Endothelial cell of umbilical vein (primary cell): ENCODE data around the gene HIVEP3. TPM values are rescaled to one million over a fixed set of nuclear protein-coding genes. Genes with fewer than 3 reads are reported as not detected.

Source experiments
- BruUV-seq: library from RNA; stranded (reverse); fragments of 400-500 nt; replicated peaks from 2 replicates; lab custom pipeline; 2021; lab: Mats Ljungman, UMichigan
- CTCF ChIA-PET: fragments of 300-600, 350-600 bp; sonication (Branson Sonifier 250); formaldehyde crosslinking; loops from one replicate; lab custom pipeline; 2021; ENCODE audit warnings: antibody characterized with exemption, inconsistent platforms; lab: Charles Lee
- POLR2A ChIA-PET: fragments of 300-600, 350-600 bp; sonication (Branson Sonifier 250); formaldehyde crosslinking; loops from one replicate; lab custom pipeline; 2021; ENCODE audit warnings: antibody characterized with exemption, inconsistent platforms; lab: Charles Lee
- DNase-seq: peaks from one replicate; pipeline ENCODE4 v3.0.0-alpha.2; 2011; ENCODE audit warnings: low read depth, low spot score
- FAIRE-seq: peaks from 2 replicates; lab custom pipeline; 2011; peaks lifted over from hg19 to GRCh38; lab: Jason Lieb, UNC
- H2AFZ ChIP-seq: 2 replicates; pipeline ENCODE4 v1.6.0; 2012; ENCODE audit warnings: low read depth, low read length, control low read depth, inconsistent platforms
- H3K27ac ChIP-seq: 2 replicates; pipeline ENCODE4 v1.5.1; 2011; ENCODE audit warnings: low read depth, mild to moderate bottlenecking, control low read depth, low read length, moderate library complexity; ENCODE audit not compliant: insufficient read depth
- H3K27me3 ChIP-seq, 2 experiments: 2 replicates each; pipeline versions ENCODE4 v1.6.0 to v1.6.1; 2011; ENCODE audit warnings: low read length in 2 of 2, mixed read lengths in 1 of 2; ENCODE audit not compliant: control insufficient read depth in 2 of 2, insufficient read depth in 2 of 2
- H3K36me3 ChIP-seq, 2 experiments: 2 replicates in 1 of 2; 3 replicates in 1 of 2; pipeline ENCODE4 v1.5.1; 2011; ENCODE audit warnings: low read length in 2 of 2, mild to moderate bottlenecking in 1 of 2, moderate library complexity in 1 of 2; ENCODE audit not compliant: control insufficient read depth in 2 of 2, insufficient read depth in 2 of 2; ENCODE audit errors: extremely low read depth in 1 of 2
- H3K4me1 ChIP-seq: 3 replicates; pipeline ENCODE4 v1.5.1; 2011; ENCODE audit warnings: mild to moderate bottlenecking, low read length; ENCODE audit not compliant: control insufficient read depth, insufficient read depth; ENCODE audit errors: extremely low read depth
- H3K4me2 ChIP-seq: 2 replicates; pipeline ENCODE4 v1.6.1; 2011; ENCODE audit warnings: low read length, control low read depth, mixed read lengths; ENCODE audit not compliant: insufficient read depth
- H3K4me3 ChIP-seq, 3 experiments: fragments of 200-600 bp in 1 of 3; sonication (generic), shearing (Covaris generic) in 1 of 3; replicated peaks in 1 of 3; 2 replicates each; pipeline ENCODE4 v1.5.1; 2011 to 2016; ENCODE audit warnings: control low read depth in 3 of 3, low read length in 3 of 3, mild to moderate bottlenecking in 2 of 3, inconsistent platforms in 1 of 3, low read depth in 1 of 3, moderate library complexity in 1 of 3; ENCODE audit not compliant: insufficient read depth in 1 of 3
- H3K79me2 ChIP-seq: 2 replicates; pipeline ENCODE4 v1.6.0; 2012; ENCODE audit warnings: low read length, inconsistent platforms; ENCODE audit not compliant: control insufficient read depth, insufficient read depth
- H3K9ac ChIP-seq: replicated peaks from 2 replicates; pipeline ENCODE3; 2011; ENCODE audit warnings: low read length, control low read depth; ENCODE audit not compliant: insufficient read depth; ENCODE audit errors: extremely low read depth
- H3K9me1 ChIP-seq: replicated peaks from 3 replicates; pipeline ENCODE4 v1.6.0; 2011; ENCODE audit warnings: mild to moderate bottlenecking, low read length; ENCODE audit not compliant: control insufficient read depth, insufficient read depth; ENCODE audit errors: extremely low read depth
- H3K9me3 ChIP-seq: replicated peaks from 2 replicates; pipeline ENCODE4 v1.5.1; 2012; ENCODE audit warnings: low read length, inconsistent platforms; ENCODE audit not compliant: control insufficient read depth, insufficient read depth
- H4K20me1 ChIP-seq: replicated peaks from 2 replicates; pipeline ENCODE3; 2011; ENCODE audit warnings: mild to moderate bottlenecking, low read length; ENCODE audit not compliant: control insufficient read depth, insufficient read depth; ENCODE audit errors: extremely low read depth
- FOS ChIP-seq: IDR thresholded peaks from 2 replicates; pipeline ENCODE4 v1.6.1; 2011; ENCODE audit warnings: mild to moderate bottlenecking, low read length, moderate library complexity, borderline replicate concordance; ENCODE audit not compliant: insufficient read depth
- GATA2 ChIP-seq: IDR thresholded peaks from 2 replicates; pipeline ENCODE4 v1.7.0; 2011; ENCODE audit warnings: low read depth, mild to moderate bottlenecking, moderate library complexity, mixed read lengths, low read length; ENCODE audit not compliant: insufficient read length, insufficient read depth
- JUN ChIP-seq: IDR thresholded peaks from 2 replicates; pipeline ENCODE4 v1.6.1; 2011; ENCODE audit warnings: borderline replicate concordance, low read depth; ENCODE audit not compliant: insufficient read length, insufficient read depth
- MYC ChIP-seq: IDR thresholded peaks from one replicate; pipeline ENCODE4 v1.6.1; 2011; ENCODE audit warnings: mild to moderate bottlenecking, low read depth, low read length
- POLR2A ChIP-seq: IDR thresholded peaks from 2 replicates; pipeline ENCODE4 v1.6.1; 2012; ENCODE audit warnings: low read depth, mild to moderate bottlenecking, control low read depth, low read length
- POLR2AphosphoS5 ChIP-seq: IDR thresholded peaks from 2 replicates; pipeline ENCODE4 v1.6.1; 2012; ENCODE audit warnings: low read depth, mild to moderate bottlenecking, control low read depth, low read length, moderate library complexity; ENCODE audit not compliant: insufficient read depth
- dilution Hi-C: fragments of 300-500 bp; cut with MboI; formaldehyde crosslinking; loops from one replicate; pipeline ENCODE4 v1.15.0; 2019; ENCODE audit warnings: low sequenced_read_pairs; ENCODE audit not compliant: extremely low pct_ligation_motif_present
- intact Hi-C: fragments of 100-400 bp; cut with micrococcal nuclease; formaldehyde crosslinking; loops from one replicate; pipeline ENCODE4 v1.10.0; 2022
- polyA plus RNA-seq, 4 experiments: library from polyadenylated mRNA; depleted of rRNA in 3 of 4; stranded (reverse) in 3 of 4; unstranded in 1 of 4; fragments of >200 nt; gene quantifications; 2 replicates each; pipeline versions ENCODE4 v1.2.1 to v1.2.3, GENCODE V29; 2011 to 2012; ENCODE audit warnings: missing spikeins in 1 of 4
- total RNA-seq: library from RNA; stranded (reverse); gene quantifications from 2 replicates; pipeline ENCODE4 v1.2.3, GENCODE V29; 2021
- TF ChIP-seq, protein P1 (sequence below), 2 donors: IDR thresholded peaks; 1 replicate in 1 of 2; 2 replicates in 1 of 2; pipeline ENCODE4 v1.5.1; 2011; ENCODE audit warnings: low read length in 2 of 2, mild to moderate bottlenecking in 2 of 2, moderate library complexity in 2 of 2, control low read depth in 1 of 2, inconsistent platforms in 1 of 2, low read depth in 1 of 2; ENCODE audit not compliant: insufficient read depth in 1 of 2; ENCODE audit errors: extremely low read depth in 1 of 2

HIVEP3 gene
- total and polyA plus RNA-seq, 2 donors (not counting 3 experiments of a cell fraction or from before 2014, with no cell fraction given): 3.4 to 4.0 TPM

DNA sequence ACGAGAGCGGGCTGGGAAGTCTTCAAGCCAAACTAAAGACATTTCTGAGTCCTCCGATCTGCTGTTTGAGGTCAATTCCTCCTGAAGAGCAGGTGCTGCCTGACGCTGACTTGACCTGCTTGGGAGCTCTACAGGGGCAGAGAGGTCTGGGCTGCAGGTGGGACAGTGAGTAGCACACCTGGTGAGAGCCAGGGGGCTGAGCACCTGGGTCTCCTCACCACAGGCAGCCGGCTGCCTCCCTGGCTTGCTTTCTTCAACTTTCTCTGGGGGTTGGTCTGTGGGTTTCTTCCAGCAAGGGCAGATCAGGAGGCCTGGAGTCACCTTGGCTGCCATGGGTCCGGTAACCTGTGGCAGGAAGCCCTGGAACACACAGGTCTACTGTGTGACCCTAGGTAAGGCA is 326.8 kb downstream of the HIVEP3 start:
- POLR2A ChIA-PET: no interaction called here
- H3K79me2 ChIP-seq: no peaks in the 10 kb centered on the region
- no peaks in the 10 kb centered on the region for H3K9me1 ChIP-seq
- no peaks in the 10 kb centered on the region for H3K36me3 ChIP-seq
- TF ChIP-seq, protein P1, sequence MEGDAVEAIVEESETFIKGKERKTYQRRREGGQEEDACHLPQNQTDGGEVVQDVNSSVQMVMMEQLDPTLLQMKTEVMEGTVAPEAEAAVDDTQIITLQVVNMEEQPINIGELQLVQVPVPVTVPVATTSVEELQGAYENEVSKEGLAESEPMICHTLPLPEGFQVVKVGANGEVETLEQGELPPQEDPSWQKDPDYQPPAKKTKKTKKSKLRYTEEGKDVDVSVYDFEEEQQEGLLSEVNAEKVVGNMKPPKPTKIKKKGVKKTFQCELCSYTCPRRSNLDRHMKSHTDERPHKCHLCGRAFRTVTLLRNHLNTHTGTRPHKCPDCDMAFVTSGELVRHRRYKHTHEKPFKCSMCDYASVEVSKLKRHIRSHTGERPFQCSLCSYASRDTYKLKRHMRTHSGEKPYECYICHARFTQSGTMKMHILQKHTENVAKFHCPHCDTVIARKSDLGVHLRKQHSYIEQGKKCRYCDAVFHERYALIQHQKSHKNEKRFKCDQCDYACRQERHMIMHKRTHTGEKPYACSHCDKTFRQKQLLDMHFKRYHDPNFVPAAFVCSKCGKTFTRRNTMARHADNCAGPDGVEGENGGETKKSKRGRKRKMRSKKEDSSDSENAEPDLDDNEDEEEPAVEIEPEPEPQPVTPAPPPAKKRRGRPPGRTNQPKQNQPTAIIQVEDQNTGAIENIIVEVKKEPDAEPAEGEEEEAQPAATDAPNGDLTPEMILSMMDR (IDR thresholded peaks at IDR 0.05; ENCODE audit: extremely low read depth in 1 of 2, insufficient read depth in 1 of 2, low read depth in 1 of 2, low read length in 2 of 2): no peak
- TF ChIP-seq GATA2 (no peak), POLR2A (no peak), MYC (no peak), FOS (no peak), POLR2AphosphoS5 (no peak), JUN (no peak)
- H3K27ac ChIP-seq: no peak overlapping the region
- BruUV-seq: no TSS peak
- H2AFZ ChIP-seq: no peak overlapping the region
- H3K9me3 ChIP-seq: no peaks in the 10 kb centered on the region
- no peak for FAIRE-seq
- intact Hi-C loops (no loop called here), dilution Hi-C loops (no loop called here)
- H4K20me1 ChIP-seq: no peaks in the 10 kb centered on the region
- H3K4me1 ChIP-seq: no peaks in the 10 kb centered on the region
- H3K4me2 ChIP-seq: no peak overlapping the region
- no peaks in the 10 kb centered on the region for H3K27me3 ChIP-seq
- no peak overlapping the region for H3K4me3 ChIP-seq
- CTCF ChIA-PET: no interaction called here
- no peak for DNase-seq
- no peak overlapping the region for H3K9ac ChIP-seq
